Measurements from ENCODE around the gene R3HDM2. TPM values are rescaled to one million over a fixed set of nuclear protein-coding genes. Genes with fewer than 3 reads are reported as not detected.

The R3HDM2 gene
- total RNA-seq, 2 donors from 2014 or later: 82.7 to 116 TPM

GRCh38 chr12:57360468-57360867 is 70.4 kb downstream of the R3HDM2 start:
- H3K4me1 Mint-ChIP-seq: no peaks in the 10 kb centered on the region
- no peaks in the 10 kb centered on the region for H3K27me3 ChIP-seq (ENCODE audit: control insufficient read depth, insufficient read depth, low read length, poor library complexity, severe bottlenecking)
- no peaks in the 10 kb centered on the region for H3K4me1 ChIP-seq (ENCODE audit: control insufficient read depth, insufficient read depth, low read length)
- peaks cover 15% of the 10 kb centered on the region for H3K36me3 Mint-ChIP-seq (ENCODE audit: low read depth)
- no peaks in the 10 kb centered on the region for H3K9me3 Mint-ChIP-seq
- peaks cover 3% of the 10 kb centered on the region for H3K36me3 ChIP-seq (ENCODE audit: control insufficient read depth, insufficient read depth, low read length)
- DNase-seq: no peak
- no peak overlapping the region for H3K27ac Mint-ChIP-seq
- TF ChIP-seq, protein P1, sequence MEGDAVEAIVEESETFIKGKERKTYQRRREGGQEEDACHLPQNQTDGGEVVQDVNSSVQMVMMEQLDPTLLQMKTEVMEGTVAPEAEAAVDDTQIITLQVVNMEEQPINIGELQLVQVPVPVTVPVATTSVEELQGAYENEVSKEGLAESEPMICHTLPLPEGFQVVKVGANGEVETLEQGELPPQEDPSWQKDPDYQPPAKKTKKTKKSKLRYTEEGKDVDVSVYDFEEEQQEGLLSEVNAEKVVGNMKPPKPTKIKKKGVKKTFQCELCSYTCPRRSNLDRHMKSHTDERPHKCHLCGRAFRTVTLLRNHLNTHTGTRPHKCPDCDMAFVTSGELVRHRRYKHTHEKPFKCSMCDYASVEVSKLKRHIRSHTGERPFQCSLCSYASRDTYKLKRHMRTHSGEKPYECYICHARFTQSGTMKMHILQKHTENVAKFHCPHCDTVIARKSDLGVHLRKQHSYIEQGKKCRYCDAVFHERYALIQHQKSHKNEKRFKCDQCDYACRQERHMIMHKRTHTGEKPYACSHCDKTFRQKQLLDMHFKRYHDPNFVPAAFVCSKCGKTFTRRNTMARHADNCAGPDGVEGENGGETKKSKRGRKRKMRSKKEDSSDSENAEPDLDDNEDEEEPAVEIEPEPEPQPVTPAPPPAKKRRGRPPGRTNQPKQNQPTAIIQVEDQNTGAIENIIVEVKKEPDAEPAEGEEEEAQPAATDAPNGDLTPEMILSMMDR (conservative IDR thresholded peaks at IDR 0.05): no peak
- H3K27me3 Mint-ChIP-seq (ENCODE audit: insufficient read depth): no peaks in the 10 kb centered on the region
- no peak overlapping the region for H3K4me3 ChIP-seq (ENCODE audit: low read length)
- no peaks in the 10 kb centered on the region for H3K9me3 ChIP-seq (ENCODE audit: control insufficient read depth, low read length)
- no peak overlapping the region for H3K4me3 Mint-ChIP-seq
- WGBS, 2 experiments (ENCODE audit: insufficient coverage in 1 of 2, insufficient read length in 1 of 2): 93 to 98% methylated on average over 5 to 8 of the region's 8 CpGs
- no peak overlapping the region for H3K27ac ChIP-seq (ENCODE audit: low read depth, low read length)
- no peak overlapping the region for H3K9ac ChIP-seq (ENCODE audit: extremely low read depth, low read length, poor library complexity, severe bottlenecking)

DNA sequence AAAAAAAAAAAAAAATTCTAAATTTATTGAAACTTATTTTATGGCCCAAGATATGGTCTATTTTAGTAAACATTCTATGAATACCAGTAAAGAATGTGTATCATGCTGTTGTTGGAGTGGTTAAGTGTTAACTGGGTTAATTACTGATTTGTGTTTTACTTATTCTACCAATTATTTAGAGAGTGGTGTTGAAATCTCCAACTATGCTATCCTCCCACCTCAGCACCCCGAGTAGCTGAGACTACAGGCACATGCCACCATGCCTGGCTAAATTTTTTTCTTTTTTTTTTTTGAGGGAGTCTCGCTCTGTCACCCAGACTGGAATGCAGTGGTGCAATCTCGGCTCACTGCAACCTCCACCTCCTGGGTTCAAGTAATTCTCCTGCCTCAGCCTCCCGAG is 72.2 kb downstream of the R3HDM2 start:
- H3K27me3 ChIP-seq (ENCODE audit: control insufficient read depth, insufficient read depth, low read length, poor library complexity, severe bottlenecking): no peaks in the 10 kb centered on the region
- H3K27me3 Mint-ChIP-seq (ENCODE audit: insufficient read depth): no peaks in the 10 kb centered on the region
- H3K27ac ChIP-seq (ENCODE audit: low read depth, low read length): no peak overlapping the region
- peaks cover 17% of the 10 kb centered on the region for H3K36me3 Mint-ChIP-seq (ENCODE audit: low read depth)
- H3K4me3 Mint-ChIP-seq: no peak overlapping the region
- H3K4me3 ChIP-seq (ENCODE audit: low read length): no peak overlapping the region
- H3K9ac ChIP-seq (ENCODE audit: extremely low read depth, low read length, poor library complexity, severe bottlenecking): no peak overlapping the region
- H3K4me1 ChIP-seq (ENCODE audit: control insufficient read depth, insufficient read depth, low read length): no peaks in the 10 kb centered on the region
- peaks cover 3% of the 10 kb centered on the region for H3K36me3 ChIP-seq (ENCODE audit: control insufficient read depth, insufficient read depth, low read length)
- H3K9me3 ChIP-seq (ENCODE audit: control insufficient read depth, low read length): no peaks in the 10 kb centered on the region
- H3K4me1 Mint-ChIP-seq: no peaks in the 10 kb centered on the region
- WGBS, 2 experiments (ENCODE audit: insufficient coverage in 1 of 2, insufficient read length in 1 of 2): 100% methylated on average over 4 of the region's 4 CpGs; no CpG with 5 or more reads in 1 of the 2 experiments
- TF ChIP-seq, protein P1 (conservative IDR thresholded peaks at IDR 0.05): no peak
- H3K27ac Mint-ChIP-seq: no peak overlapping the region
- no peaks in the 10 kb centered on the region for H3K9me3 Mint-ChIP-seq
- DNase-seq: no peak

GRCh38 chr12:57355734-57356133 is 75.1 kb downstream of the R3HDM2 start:
- no peak for DNase-seq
- no peaks in the 10 kb centered on the region for H3K9me3 ChIP-seq (ENCODE audit: control insufficient read depth, low read length)
- H3K36me3 ChIP-seq (ENCODE audit: control insufficient read depth, insufficient read depth, low read length): peaks cover 3% of the 10 kb centered on the region
- Mint-ChIP-seq H3K4me3 (no peak overlapping the region), H3K4me1 (no peaks in the 10 kb centered on the region), H3K27ac (no peak overlapping the region), H3K36me3 (ENCODE audit: low read depth) (peaks cover 29% of the 10 kb centered on the region), H3K27me3 (ENCODE audit: insufficient read depth) (no peaks in the 10 kb centered on the region), H3K9me3 (no peaks in the 10 kb centered on the region)
- H3K4me3 ChIP-seq (ENCODE audit: low read length): no peak overlapping the region
- H3K4me1 ChIP-seq (ENCODE audit: control insufficient read depth, insufficient read depth, low read length): no peaks in the 10 kb centered on the region
- no peak overlapping the region for H3K27ac ChIP-seq (ENCODE audit: low read depth, low read length)
- no peak overlapping the region for H3K9ac ChIP-seq (ENCODE audit: extremely low read depth, low read length, poor library complexity, severe bottlenecking)
- TF ChIP-seq, protein P1 (conservative IDR thresholded peaks at IDR 0.05): no peak
- H3K27me3 ChIP-seq (ENCODE audit: control insufficient read depth, insufficient read depth, low read length, poor library complexity, severe bottlenecking): no peaks in the 10 kb centered on the region
